Adrenal gland (tissue), 12 donors: ENCODE data around the gene SYNPR. TPM values are rescaled to one million over a fixed set of nuclear protein-coding genes. Genes with fewer than 3 reads are reported as not detected.

Experiments
- DNase-seq, 7 donors: peaks; one replicate each; pipeline ENCODE4 v3.0.0-alpha.2; 2019 to 2020
- H3K27ac ChIP-seq, 5 donors: fragments of 200-600 bp; sonication (generic) in 4 of 5; 1 replicate in 3 of 5; 2 replicates in 2 of 5; pipeline versions ENCODE4 v1.5.1 to v1.8.0; 2016 to 2020; ENCODE audit warnings: mild to moderate bottlenecking in 1 of 5
- H3K27me3 ChIP-seq: fragments of 200-600 bp; 2 replicates; pipeline ENCODE4 v1.8.0; 2021
- H3K36me3 ChIP-seq, 2 donors: fragments of 200-600 bp; replicated peaks in 1 of 2; 1 replicate in 1 of 2; 2 replicates in 1 of 2; pipeline versions ENCODE4 v1.5.1 to v1.8.0; 2018 to 2022
- H3K4me1 ChIP-seq, 2 donors: fragments of 200-600 bp; replicated peaks in 1 of 2; 1 replicate in 1 of 2; 2 replicates in 1 of 2; pipeline versions ENCODE4 v1.5.1 to v1.8.0; 2018 to 2021
- H3K4me3 ChIP-seq, 4 donors: fragments of 200-600 bp; sonication (generic) in 3 of 4; one replicate each; pipeline ENCODE4 v1.5.1; 2016 to 2018
- H3K9me3 ChIP-seq, 3 donors: fragments of 200-600 bp; sonication (generic) in 1 of 3; replicated peaks in 1 of 3; 1 replicate in 2 of 3; 2 replicates in 1 of 3; pipeline versions ENCODE4 v1.5.1 to v1.8.0; 2016 to 2021
- POLR2A ChIP-seq, 2 donors: fragments of 450-650 bp; IDR thresholded peaks; one replicate each; pipeline ENCODE4 v1.6.1; 2017; ENCODE audit warnings: antibody characterized with exemption in 2 of 2, mild to moderate bottlenecking in 2 of 2, moderate library complexity in 1 of 2
- WGBS, 4 donors: extraction: QIAGEN DNeasy Blood & Tissue Kit in 2 of 4; methylation state at CpG; one replicate each; pipeline versions ENCODE4 v1.1.5 to v1.1.7; 2013 to 2017; 5-methylcytosine and 5-hydroxymethylcytosine counted together
- intact Hi-C, 2 donors: fragments of 100-400 bp; cut with DNase I; formaldehyde crosslinking; loops; one replicate each; pipeline versions ENCODE4 v1.14.1 to v1.15.0; 2022 to 2023
- polyA plus RNA-seq, 3 donors: library from polyadenylated mRNA; stranded (reverse); fragments of 200-250 nt in 2 of 3; fragments of 350-450 nt in 1 of 3; fragmentation: Illumina TruSeq in 1 of 3; extraction: RNeasy Lipid Tissue Mini Kit (QIAGEN cat#74804) in 1 of 3; gene quantifications; one replicate each; pipeline ENCODE4 v1.2.3, GENCODE V29; 2013 to 2014
- total RNA-seq, 9 donors: library from RNA; depleted of rRNA in 4 of 9; stranded (reverse); fragments of >200 nt in 4 of 9; fragments of 120-200 nt in 1 of 9; fragmentation: NEBNext Ultra II Directional in 1 of 9; extraction: Animal tissue kit (Norgen Biotek cat#: 25700) in 1 of 9; gene quantifications; one replicate each; pipeline versions ENCODE4 v1.1.0 to v1.2.4, GENCODE V29; 2013 to 2023
- TF ChIP-seq, protein P1 (sequence below), 6 experiments: fragments of 450-650 bp in 4 of 6; fragments of 200-600 bp in 2 of 6; sonication (generic) in 1 of 6; IDR thresholded peaks; 1 replicate in 5 of 6; 2 replicates in 1 of 6; pipeline versions ENCODE4 v1.5.1 to v1.8.0; 2016 to 2021; ENCODE audit warnings: antibody characterized with exemption in 6 of 6, mild to moderate bottlenecking in 2 of 6, moderate library complexity in 1 of 6
- donor health status: healthy with polysubstance abuse.
- donor health status: Bipolar disorder and iron deficiency.
- donor health status: DM: yes; HTN: yes; CAD: no.
- donor health status: DM: no; HTN: no; CAD: no.
- donor health status: DM: no; HTN: no; CAD: no.
- donor health status: DM: yes; HTN: yes; CAD: no.

The SYNPR gene
- total and polyA plus RNA-seq, 12 donors, result 0.03 to 1.4 (median 0.25) TPM; not detected in 7

GRCh38 chr3:63611382-63611781 is 333.3 kb downstream of the SYNPR start:
- WGBS, 4 donors, result 73 to 88% (median 82%) methylated on average over 1 of the region's 1 CpG
- Histone ChIP-seq H3K4me1 (no peaks in the 10 kb centered on the region), H3K9me3 (no peaks in the 10 kb centered on the region), H3K27me3 (no peaks in the 10 kb centered on the region), H3K27ac (no peak overlapping the region), H3K4me3 (no peak overlapping the region), H3K36me3 (no peaks in the 10 kb centered on the region)
- no peak for TF ChIP-seq POLR2A (IDR thresholded peaks at IDR 0.05)
- TF ChIP-seq, protein P1, sequence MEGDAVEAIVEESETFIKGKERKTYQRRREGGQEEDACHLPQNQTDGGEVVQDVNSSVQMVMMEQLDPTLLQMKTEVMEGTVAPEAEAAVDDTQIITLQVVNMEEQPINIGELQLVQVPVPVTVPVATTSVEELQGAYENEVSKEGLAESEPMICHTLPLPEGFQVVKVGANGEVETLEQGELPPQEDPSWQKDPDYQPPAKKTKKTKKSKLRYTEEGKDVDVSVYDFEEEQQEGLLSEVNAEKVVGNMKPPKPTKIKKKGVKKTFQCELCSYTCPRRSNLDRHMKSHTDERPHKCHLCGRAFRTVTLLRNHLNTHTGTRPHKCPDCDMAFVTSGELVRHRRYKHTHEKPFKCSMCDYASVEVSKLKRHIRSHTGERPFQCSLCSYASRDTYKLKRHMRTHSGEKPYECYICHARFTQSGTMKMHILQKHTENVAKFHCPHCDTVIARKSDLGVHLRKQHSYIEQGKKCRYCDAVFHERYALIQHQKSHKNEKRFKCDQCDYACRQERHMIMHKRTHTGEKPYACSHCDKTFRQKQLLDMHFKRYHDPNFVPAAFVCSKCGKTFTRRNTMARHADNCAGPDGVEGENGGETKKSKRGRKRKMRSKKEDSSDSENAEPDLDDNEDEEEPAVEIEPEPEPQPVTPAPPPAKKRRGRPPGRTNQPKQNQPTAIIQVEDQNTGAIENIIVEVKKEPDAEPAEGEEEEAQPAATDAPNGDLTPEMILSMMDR (IDR thresholded peaks at IDR 0.05), result no peak
- intact Hi-C loops, result no loop called here
- DNase-seq, result peak in 1 of 7 donors; percentile 20

- DNase-seq, result no peak
- Histone ChIP-seq H3K27ac (no peak overlapping the region), H3K36me3 (no peaks in the 10 kb centered on the region), H3K9me3 (no peaks in the 10 kb centered on the region), H3K4me3 (no peak overlapping the region), H3K4me1 (no peaks in the 10 kb centered on the region), H3K27me3 (no peaks in the 10 kb centered on the region)
- intact Hi-C loops, result no loop called here
- WGBS, 4 donors, result 0 to 39% (median 31%) methylated on average over 1 of the region's 1 CpG
- TF ChIP-seq, protein P1 (IDR thresholded peaks at IDR 0.05), result no peak
- TF ChIP-seq POLR2A (IDR thresholded peaks at IDR 0.05), result no peak
Measured at GRCh38 chr3:63613561-63613960, 335.5 kb downstream of the SYNPR start.

DNA sequence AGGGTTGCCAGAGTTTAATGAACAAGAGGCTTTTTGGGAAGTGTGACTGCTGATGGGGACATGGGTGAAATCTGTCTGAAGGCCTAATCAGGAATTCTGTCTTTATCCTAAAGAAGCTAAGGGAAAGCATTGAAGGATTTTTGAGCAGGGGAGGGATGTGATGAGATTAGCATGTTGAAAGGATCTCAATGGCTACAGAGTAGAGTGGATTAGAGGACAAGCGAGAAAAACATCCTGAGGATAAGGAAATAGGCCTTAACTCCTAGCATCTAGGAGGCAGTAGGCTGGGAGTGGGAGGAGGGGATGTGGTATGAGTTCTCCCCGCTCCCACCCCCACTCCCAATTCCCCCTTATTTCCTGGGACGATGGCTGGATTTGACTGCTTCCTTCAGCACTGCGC is 339.3 kb downstream of the SYNPR start:
- no peaks in the 10 kb centered on the region for H3K27me3 ChIP-seq
- no peak overlapping the region for H3K4me3 ChIP-seq
- DNase-seq, result no peak
- no peaks in the 10 kb centered on the region for H3K9me3 ChIP-seq
- intact Hi-C loops, result no loop called here
- 64 to 75% (median 71%) methylated on average over 4 of the region's 4 CpGs for WGBS, 4 donors
- no peaks in the 10 kb centered on the region for H3K4me1 ChIP-seq
- no peak for TF ChIP-seq POLR2A (IDR thresholded peaks at IDR 0.05)
- TF ChIP-seq, protein P1 (IDR thresholded peaks at IDR 0.05), result no peak
- no peaks in the 10 kb centered on the region for H3K36me3 ChIP-seq
- no peak overlapping the region for H3K27ac ChIP-seq

DNA sequence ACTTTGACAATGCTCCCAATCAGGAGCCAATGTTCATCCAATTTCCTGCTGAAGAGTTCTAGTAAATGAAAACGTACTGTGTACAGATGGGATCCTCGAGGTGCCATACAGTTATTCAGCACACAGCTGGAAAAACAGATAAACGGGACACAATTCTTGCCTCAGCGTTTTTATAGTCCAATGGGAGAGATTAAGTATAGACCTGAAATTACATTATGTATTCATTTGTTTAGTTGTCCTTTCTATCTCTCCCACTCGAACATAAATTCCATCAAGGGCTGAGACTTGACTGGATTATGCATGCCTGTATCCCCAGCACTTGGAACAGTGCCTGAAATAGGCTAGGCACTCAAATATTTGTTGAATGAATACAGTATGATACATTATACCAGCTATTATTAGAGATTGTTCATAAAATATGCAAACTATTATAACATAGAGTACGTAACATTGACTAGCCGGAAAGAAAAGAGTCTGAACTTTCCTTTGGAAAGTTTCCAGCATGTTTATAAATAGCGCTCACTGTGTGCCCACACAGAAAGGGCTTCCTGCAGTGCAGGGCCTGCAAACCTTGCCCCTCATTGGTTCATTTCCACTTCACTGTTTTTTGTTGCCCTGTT is 346.9 kb downstream of the SYNPR start:
- TF ChIP-seq POLR2A (IDR thresholded peaks at IDR 0.05), result no peak
- TF ChIP-seq, protein P1 (IDR thresholded peaks at IDR 0.05), result no peak
- no peaks in the 10 kb centered on the region for H3K4me1 ChIP-seq
- peak in 1 of 7 donors; percentile 2 for DNase-seq
- H3K9me3 ChIP-seq, result no peaks in the 10 kb centered on the region
- no peak overlapping the region for H3K4me3 ChIP-seq
- no peak overlapping the region for H3K27ac ChIP-seq
- intact Hi-C loops, result no loop called here
- no peaks in the 10 kb centered on the region for H3K36me3 ChIP-seq
- 30 to 37% (median 33%) methylated on average over 8 of the region's 8 CpGs for WGBS, 4 donors
- no peaks in the 10 kb centered on the region for H3K27me3 ChIP-seq
